ENCODE data around the gene CIB4.

CIB4 gene

GRCh38 chr2:26642429-26642828 lies 1.3 kb upstream of the CIB4 start:
- no peak for DNase-seq (ENCODE audit: low read depth)

GRCh38 chr2:26640331-26640745 lies 828 bp downstream of the CIB4 start:
- peak; percentile 90 for DNase-seq (ENCODE audit: low read depth)

GRCh38 chr2:26639685-26640243 lies 1.4 kb downstream of the CIB4 start:
- no peak for DNase-seq (ENCODE audit: low read depth)

GRCh38 chr2:26637811-26638310 lies 3.3 kb downstream of the CIB4 start:
- no peak for DNase-seq (ENCODE audit: low read depth)

GRCh38 chr2:26636935-26637334 lies 4.2 kb downstream of the CIB4 start:
- no peak for DNase-seq (ENCODE audit: low read depth)

GRCh38 chr2:26635401-26635800 lies 5.8 kb downstream of the CIB4 start:
- no peak for DNase-seq (ENCODE audit: low read depth)

- DNase-seq (ENCODE audit: low read depth): no peak
These were observed 6.4 kb downstream of the CIB4 start for GRCh38 chr2:26634636-26635230.

- DNase-seq (ENCODE audit: low read depth): no peak
These were observed 7.1 kb downstream of the CIB4 start for GRCh38 chr2:26633993-26634595.

GRCh38 chr2:26633351-26633945 lies 7.7 kb downstream of the CIB4 start:
- no peak for DNase-seq (ENCODE audit: low read depth)

GRCh38 chr2:26632624-26633185 lies 8.5 kb downstream of the CIB4 start:
- DNase-seq (ENCODE audit: low read depth): no peak

- DNase-seq (ENCODE audit: low read depth): no peak
These were observed 9.6 kb downstream of the CIB4 start for GRCh38 chr2:26631401-26632170.

GRCh38 chr2:26630669-26631360 lies 10.4 kb downstream of the CIB4 start:
- DNase-seq (ENCODE audit: low read depth): peak; percentile 49

GRCh38 chr2:26630235-26630634 lies 10.9 kb downstream of the CIB4 start:
- no peak for DNase-seq (ENCODE audit: low read depth)

GRCh38 chr2:26629751-26630150 lies 11.4 kb downstream of the CIB4 start:
- no peak for DNase-seq (ENCODE audit: low read depth)

GRCh38 chr2:26629346-26629630 lies 11.9 kb downstream of the CIB4 start:
- no peak for DNase-seq (ENCODE audit: low read depth)

- DNase-seq (ENCODE audit: low read depth): no peak
These were observed 12.4 kb downstream of the CIB4 start for GRCh38 chr2:26628561-26629345.

GRCh38 chr2:26627350-26628105 lies 13.6 kb downstream of the CIB4 start:
- no peak for DNase-seq (ENCODE audit: low read depth)

GRCh38 chr2:26626606-26627005 lies 14.6 kb downstream of the CIB4 start:
- no peak for DNase-seq (ENCODE audit: low read depth)

- DNase-seq (ENCODE audit: low read depth): peak; percentile 29
These were observed 17.3 kb downstream of the CIB4 start for GRCh38 chr2:26623541-26624495.

All from amniotic epithelial cell (primary cell).